DND-41 (cell line): ENCODE data around the gene DCPS.

Experiments used
- ATAC-seq: fragments of 200-7000 bp; cut with Tn5 transposase; 3 replicates; pipeline ENCODE4 v1.9.1; 2021; ENCODE audit warnings: low read depth; ENCODE audit not compliant: insufficient read depth
- DNase-seq: peaks from one replicate; pipeline ENCODE4 v3.0.0-alpha.2; 2020
- H2AFZ ChIP-seq: 2 replicates; pipeline ENCODE4 v1.6.0; 2012; ENCODE audit warnings: low read depth, low read length
- H3K27ac ChIP-seq: 2 replicates; pipeline ENCODE4 v1.5.1; 2012; ENCODE audit warnings: low read length, inconsistent platforms
- H3K27me3 ChIP-seq: fragments of 200-600 bp; sonication (generic); 2 replicates; pipeline ENCODE4 v1.6.0; 2012; ENCODE audit warnings: low read length, mild to moderate bottlenecking, inconsistent platforms; ENCODE audit not compliant: insufficient read depth, poor library complexity
- H3K36me3 ChIP-seq: 2 replicates; pipeline ENCODE4 v1.5.1; 2012; ENCODE audit warnings: low read length, inconsistent platforms; ENCODE audit not compliant: insufficient read depth
- H3K4me1 ChIP-seq: 2 replicates; pipeline ENCODE4 v1.5.1; 2012; ENCODE audit warnings: mild to moderate bottlenecking, low read length; ENCODE audit not compliant: insufficient read depth
- H3K4me2 ChIP-seq: 2 replicates; pipeline ENCODE4 v1.6.0; 2012; ENCODE audit warnings: mild to moderate bottlenecking, moderate library complexity, low read length, inconsistent platforms; ENCODE audit not compliant: insufficient read depth
- H3K4me3 ChIP-seq, 2 experiments: fragments of 200-600 bp in 1 of 2; shearing (Covaris generic) in 1 of 2; 2 replicates each; pipeline ENCODE4 v1.5.1; 2012 to 2016; ENCODE audit warnings: inconsistent platforms in 2 of 2, low read length in 2 of 2, mild to moderate bottlenecking in 2 of 2, low read depth in 1 of 2, moderate library complexity in 1 of 2
- H3K79me2 ChIP-seq: 2 replicates; pipeline ENCODE4 v1.6.0; 2012; ENCODE audit warnings: low read length, inconsistent platforms; ENCODE audit not compliant: insufficient read depth
- H3K9ac ChIP-seq: 2 replicates; pipeline ENCODE4 v1.6.0; 2012; ENCODE audit warnings: low read depth, mild to moderate bottlenecking, inconsistent platforms, low read length, moderate library complexity
- H3K9me3 ChIP-seq: 2 replicates; pipeline ENCODE4 v1.5.1; 2012; ENCODE audit warnings: low read length, moderate library complexity, mild to moderate bottlenecking, inconsistent platforms; ENCODE audit not compliant: insufficient read depth, severe bottlenecking
- H4K20me1 ChIP-seq: 2 replicates; pipeline ENCODE4 v1.6.0; 2012; ENCODE audit warnings: low read length; ENCODE audit not compliant: insufficient read depth
- CTCF ChIP-seq: IDR thresholded peaks from 2 replicates; pipeline ENCODE4 v1.5.1; 2012; ENCODE audit warnings: borderline replicate concordance, low read length, moderate library complexity, mild to moderate bottlenecking; ENCODE audit not compliant: poor library complexity, severe bottlenecking; ENCODE audit errors: extremely low read depth
- EZH2 ChIP-seq: IDR thresholded peaks from 3 replicates; pipeline ENCODE4 v1.6.1; 2012; ENCODE audit warnings: borderline replicate concordance, low read depth, mild to moderate bottlenecking, moderate library complexity, low read length, inconsistent platforms; ENCODE audit not compliant: severe bottlenecking

DCPS gene

GRCh38 chr11:126331286-126331685, 27.4 kb downstream of the DCPS start:
- Histone ChIP-seq H3K79me2 (no peaks in the 10 kb centered on the region), H3K36me3 (peaks cover 24% of the 10 kb centered on the region), H4K20me1 (peaks cover 2% of the 10 kb centered on the region; the same call in 1 of the 2 replicates), H3K4me1 (0 out of 2 replicates have a peak, but pooled peaks cover 2% of the 10 kb centered on the region), H3K9ac (no peak overlapping the region), H3K9me3 (no peaks in the 10 kb centered on the region), H3K27ac (no peak overlapping the region), H3K4me3 (no peak overlapping the region), H3K4me2 (no peak overlapping the region), H3K27me3 (no peaks in the 10 kb centered on the region), H2AFZ (no peak overlapping the region)
- ATAC-seq, result no peak
- TF ChIP-seq CTCF (no peak), EZH2 (no peak)
- DNase-seq, result no peak

- TF ChIP-seq CTCF (no peak), EZH2 (no peak)
- peaks cover 27% of the 10 kb centered on the region for H3K36me3 ChIP-seq
- no peak for ATAC-seq
- 0 out of 2 replicates have a peak, but pooled peaks cover 2% of the 10 kb centered on the region for H3K4me1 ChIP-seq
- 0 out of 2 replicates have a peak overlapping the region, but pooled peaks have one; percentile 30 for H3K27ac ChIP-seq
- H3K9ac ChIP-seq, result no peak overlapping the region
- no peak overlapping the region for H3K4me3 ChIP-seq
- H3K79me2 ChIP-seq, result no peaks in the 10 kb centered on the region
- no peak overlapping the region for H2AFZ ChIP-seq
- H3K4me2 ChIP-seq, result no peak overlapping the region
- no peaks in the 10 kb centered on the region for H3K27me3 ChIP-seq
- no peak for DNase-seq
- H3K9me3 ChIP-seq, result no peaks in the 10 kb centered on the region
- H4K20me1 ChIP-seq, result peaks cover 2% of the 10 kb centered on the region; the same call in 1 of the 2 replicates
Observed at GRCh38 chr11:126332221-126332711, 28.4 kb downstream of the DCPS start.

- no peak for TF ChIP-seq EZH2
- H3K4me2 ChIP-seq, result no peak overlapping the region
- H2AFZ ChIP-seq, result no peak overlapping the region
- H4K20me1 ChIP-seq, result peaks cover 2% of the 10 kb centered on the region; the same call in 1 of the 2 replicates
- ATAC-seq, result no peak
- H3K4me1 ChIP-seq, result no peaks in the 10 kb centered on the region
- H3K36me3 ChIP-seq, result peaks cover 28% of the 10 kb centered on the region
- no peak overlapping the region for H3K4me3 ChIP-seq
- no peak overlapping the region for H3K9ac ChIP-seq
- H3K27me3 ChIP-seq, result no peaks in the 10 kb centered on the region
- H3K9me3 ChIP-seq, result no peaks in the 10 kb centered on the region
- no peak overlapping the region for H3K27ac ChIP-seq
- no peak for DNase-seq
- H3K79me2 ChIP-seq, result no peaks in the 10 kb centered on the region
Observed at GRCh38 chr11:126333142-126333541, 29.3 kb downstream of the DCPS start.

- Histone ChIP-seq H3K9ac (no peak overlapping the region), H3K36me3 (peaks cover 44% of the 10 kb centered on the region), H4K20me1 (peaks cover 2% of the 10 kb centered on the region; the same call in 1 of the 2 replicates), H3K4me1 (no peaks in the 10 kb centered on the region), H3K9me3 (no peaks in the 10 kb centered on the region), H3K79me2 (no peaks in the 10 kb centered on the region), H3K27me3 (no peaks in the 10 kb centered on the region), H3K4me3 (no peak overlapping the region), H3K27ac (no peak overlapping the region), H3K4me2 (no peak overlapping the region), H2AFZ (no peak overlapping the region)
- DNase-seq, result no peak
- TF ChIP-seq EZH2 (no peak), CTCF (no peak)
- ATAC-seq, result no peak
Observed at GRCh38 chr11:126334659-126335462, 31.0 kb downstream of the DCPS start.
